ENCODE data around the gene LACRT.

DNA sequence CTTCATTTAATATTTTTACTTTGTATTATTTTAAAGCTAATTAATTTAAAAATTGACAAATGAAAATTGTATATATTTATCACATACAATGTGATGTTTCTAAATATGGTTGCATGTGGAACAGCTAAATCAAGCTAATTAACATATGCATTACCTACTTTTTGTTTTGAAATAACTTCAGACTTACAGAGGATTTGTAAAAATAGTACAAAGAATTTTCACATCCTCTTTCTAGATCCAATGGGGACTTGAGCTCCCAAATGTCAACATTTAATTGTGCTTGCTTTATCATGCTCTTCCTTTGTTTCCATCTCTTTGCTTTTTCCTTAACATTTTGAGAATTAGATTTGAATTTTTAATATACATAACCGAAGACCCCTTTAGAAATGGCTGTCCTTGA, 6.9 kb upstream of the LACRT start:
- TF ChIP-seq, protein P1, sequence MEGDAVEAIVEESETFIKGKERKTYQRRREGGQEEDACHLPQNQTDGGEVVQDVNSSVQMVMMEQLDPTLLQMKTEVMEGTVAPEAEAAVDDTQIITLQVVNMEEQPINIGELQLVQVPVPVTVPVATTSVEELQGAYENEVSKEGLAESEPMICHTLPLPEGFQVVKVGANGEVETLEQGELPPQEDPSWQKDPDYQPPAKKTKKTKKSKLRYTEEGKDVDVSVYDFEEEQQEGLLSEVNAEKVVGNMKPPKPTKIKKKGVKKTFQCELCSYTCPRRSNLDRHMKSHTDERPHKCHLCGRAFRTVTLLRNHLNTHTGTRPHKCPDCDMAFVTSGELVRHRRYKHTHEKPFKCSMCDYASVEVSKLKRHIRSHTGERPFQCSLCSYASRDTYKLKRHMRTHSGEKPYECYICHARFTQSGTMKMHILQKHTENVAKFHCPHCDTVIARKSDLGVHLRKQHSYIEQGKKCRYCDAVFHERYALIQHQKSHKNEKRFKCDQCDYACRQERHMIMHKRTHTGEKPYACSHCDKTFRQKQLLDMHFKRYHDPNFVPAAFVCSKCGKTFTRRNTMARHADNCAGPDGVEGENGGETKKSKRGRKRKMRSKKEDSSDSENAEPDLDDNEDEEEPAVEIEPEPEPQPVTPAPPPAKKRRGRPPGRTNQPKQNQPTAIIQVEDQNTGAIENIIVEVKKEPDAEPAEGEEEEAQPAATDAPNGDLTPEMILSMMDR (conservative IDR thresholded peaks at IDR 0.05; ENCODE audit: low read length): no peak
- no peak for TF ChIP-seq EZH2phosphoT487 (IDR thresholded peaks at IDR 0.05; ENCODE audit: borderline replicate concordance)
